Retinal pigment epithelial cell (primary cell): ENCODE data around the gene CD63.

Experiments used
- DNase-seq: peaks from one replicate; pipeline ENCODE4 v3.0.0-alpha.2; 2010; ENCODE audit warnings: low read depth
- H3K4me3 ChIP-seq: 2 replicates; pipeline ENCODE4 v1.5.1; 2011; ENCODE audit warnings: mild to moderate bottlenecking, low read length, control low read depth, moderate library complexity
- CTCF ChIP-seq: conservative IDR thresholded peaks from 2 replicates; pipeline ENCODE4 v1.5.1; 2011; ENCODE audit warnings: low read depth, low read length, control low read depth, inconsistent platforms

CD63 gene

GRCh38 chr12:55704824-55705718 is 23.7 kb downstream of the CD63 start:
- no peak for DNase-seq
- peak overlapping the region; percentile 73 for H3K4me3 ChIP-seq
- no peak for TF ChIP-seq CTCF

- DNase-seq: no peak
- H3K4me3 ChIP-seq: no peak overlapping the region
- TF ChIP-seq CTCF: no peak
Measured at GRCh38 chr12:55703901-55704761, 24.7 kb downstream of the CD63 start.

GRCh38 chr12:55703288-55703687 is 25.5 kb downstream of the CD63 start:
- no peak for TF ChIP-seq CTCF
- no peak overlapping the region for H3K4me3 ChIP-seq
- DNase-seq: no peak

- no peak for TF ChIP-seq CTCF
- DNase-seq: no peak
- no peak overlapping the region for H3K4me3 ChIP-seq
Measured at GRCh38 chr12:55702861-55703260, 25.9 kb downstream of the CD63 start.

- DNase-seq: no peak
- no peak for TF ChIP-seq CTCF
- H3K4me3 ChIP-seq: no peak overlapping the region
Measured at GRCh38 chr12:55700255-55701018, 28.4 kb downstream of the CD63 start.

GRCh38 chr12:55699471-55700055 is 29.2 kb downstream of the CD63 start:
- no peak overlapping the region for H3K4me3 ChIP-seq
- DNase-seq: no peak
- no peak for TF ChIP-seq CTCF
